Endothelial cell of umbilical vein (primary cell): ENCODE results near the gene OCEL1. TPM values are rescaled to one million over a fixed set of nuclear protein-coding genes. Genes with fewer than 3 reads are reported as not detected.

Source experiments
- BruUV-seq: library from RNA; stranded (reverse); fragments of 400-500 nt; replicated peaks from 2 replicates; lab custom pipeline; 2021; lab: Mats Ljungman, UMichigan
- CTCF ChIA-PET: fragments of 300-600, 350-600 bp; sonication (Branson Sonifier 250); formaldehyde crosslinking; loops from one replicate; lab custom pipeline; 2021; ENCODE audit warnings: antibody characterized with exemption, inconsistent platforms; lab: Charles Lee
- POLR2A ChIA-PET: fragments of 300-600, 350-600 bp; sonication (Branson Sonifier 250); formaldehyde crosslinking; loops from one replicate; lab custom pipeline; 2021; ENCODE audit warnings: antibody characterized with exemption, inconsistent platforms; lab: Charles Lee
- DNase-seq: peaks from one replicate; pipeline ENCODE4 v3.0.0-alpha.2; 2011; ENCODE audit warnings: low read depth, low spot score
- FAIRE-seq: peaks from 2 replicates; lab custom pipeline; 2011; peaks lifted over from hg19 to GRCh38; lab: Jason Lieb, UNC
- H2AFZ ChIP-seq: 2 replicates; pipeline ENCODE4 v1.6.0; 2012; ENCODE audit warnings: low read depth, low read length, control low read depth, inconsistent platforms
- H3K27ac ChIP-seq: 2 replicates; pipeline ENCODE4 v1.5.1; 2011; ENCODE audit warnings: low read depth, mild to moderate bottlenecking, control low read depth, low read length, moderate library complexity; ENCODE audit not compliant: insufficient read depth
- H3K27me3 ChIP-seq, 2 experiments: 2 replicates each; pipeline versions ENCODE4 v1.6.0 to v1.6.1; 2011; ENCODE audit warnings: low read length in 2 of 2, mixed read lengths in 1 of 2; ENCODE audit not compliant: control insufficient read depth in 2 of 2, insufficient read depth in 2 of 2
- H3K36me3 ChIP-seq, 2 experiments: 2 replicates in 1 of 2; 3 replicates in 1 of 2; pipeline ENCODE4 v1.5.1; 2011; ENCODE audit warnings: low read length in 2 of 2, mild to moderate bottlenecking in 1 of 2, moderate library complexity in 1 of 2; ENCODE audit not compliant: control insufficient read depth in 2 of 2, insufficient read depth in 2 of 2; ENCODE audit errors: extremely low read depth in 1 of 2
- H3K4me1 ChIP-seq: 3 replicates; pipeline ENCODE4 v1.5.1; 2011; ENCODE audit warnings: mild to moderate bottlenecking, low read length; ENCODE audit not compliant: control insufficient read depth, insufficient read depth; ENCODE audit errors: extremely low read depth
- H3K4me2 ChIP-seq: 2 replicates; pipeline ENCODE4 v1.6.1; 2011; ENCODE audit warnings: low read length, control low read depth, mixed read lengths; ENCODE audit not compliant: insufficient read depth
- H3K4me3 ChIP-seq, 3 experiments: fragments of 200-600 bp in 1 of 3; sonication (generic), shearing (Covaris generic) in 1 of 3; replicated peaks in 1 of 3; 2 replicates each; pipeline ENCODE4 v1.5.1; 2011 to 2016; ENCODE audit warnings: control low read depth in 3 of 3, low read length in 3 of 3, mild to moderate bottlenecking in 2 of 3, inconsistent platforms in 1 of 3, low read depth in 1 of 3, moderate library complexity in 1 of 3; ENCODE audit not compliant: insufficient read depth in 1 of 3
- H3K79me2 ChIP-seq: 2 replicates; pipeline ENCODE4 v1.6.0; 2012; ENCODE audit warnings: low read length, inconsistent platforms; ENCODE audit not compliant: control insufficient read depth, insufficient read depth
- H3K9ac ChIP-seq: replicated peaks from 2 replicates; pipeline ENCODE3; 2011; ENCODE audit warnings: low read length, control low read depth; ENCODE audit not compliant: insufficient read depth; ENCODE audit errors: extremely low read depth
- H3K9me1 ChIP-seq: replicated peaks from 3 replicates; pipeline ENCODE4 v1.6.0; 2011; ENCODE audit warnings: mild to moderate bottlenecking, low read length; ENCODE audit not compliant: control insufficient read depth, insufficient read depth; ENCODE audit errors: extremely low read depth
- H3K9me3 ChIP-seq: replicated peaks from 2 replicates; pipeline ENCODE4 v1.5.1; 2012; ENCODE audit warnings: low read length, inconsistent platforms; ENCODE audit not compliant: control insufficient read depth, insufficient read depth
- H4K20me1 ChIP-seq: replicated peaks from 2 replicates; pipeline ENCODE3; 2011; ENCODE audit warnings: mild to moderate bottlenecking, low read length; ENCODE audit not compliant: control insufficient read depth, insufficient read depth; ENCODE audit errors: extremely low read depth
- EZH2 ChIP-seq: IDR thresholded peaks from 2 replicates; pipeline ENCODE4 v1.6.1; 2012; ENCODE audit warnings: borderline replicate concordance, low read depth, mild to moderate bottlenecking, moderate library complexity, low read length, inconsistent platforms; ENCODE audit not compliant: severe bottlenecking
- FOS ChIP-seq: IDR thresholded peaks from 2 replicates; pipeline ENCODE4 v1.6.1; 2011; ENCODE audit warnings: mild to moderate bottlenecking, low read length, moderate library complexity, borderline replicate concordance; ENCODE audit not compliant: insufficient read depth
- GATA2 ChIP-seq: IDR thresholded peaks from 2 replicates; pipeline ENCODE4 v1.7.0; 2011; ENCODE audit warnings: low read depth, mild to moderate bottlenecking, moderate library complexity, mixed read lengths, low read length; ENCODE audit not compliant: insufficient read length, insufficient read depth
- JUN ChIP-seq: IDR thresholded peaks from 2 replicates; pipeline ENCODE4 v1.6.1; 2011; ENCODE audit warnings: borderline replicate concordance, low read depth; ENCODE audit not compliant: insufficient read length, insufficient read depth
- MAX ChIP-seq: IDR thresholded peaks from 2 replicates; pipeline ENCODE4 v1.6.1; 2011; ENCODE audit not compliant: insufficient read depth, insufficient read length
- MYC ChIP-seq: IDR thresholded peaks from one replicate; pipeline ENCODE4 v1.6.1; 2011; ENCODE audit warnings: mild to moderate bottlenecking, low read depth, low read length
- POLR2A ChIP-seq: IDR thresholded peaks from 2 replicates; pipeline ENCODE4 v1.6.1; 2012; ENCODE audit warnings: low read depth, mild to moderate bottlenecking, control low read depth, low read length
- POLR2AphosphoS5 ChIP-seq: IDR thresholded peaks from 2 replicates; pipeline ENCODE4 v1.6.1; 2012; ENCODE audit warnings: low read depth, mild to moderate bottlenecking, control low read depth, low read length, moderate library complexity; ENCODE audit not compliant: insufficient read depth
- dilution Hi-C: fragments of 300-500 bp; cut with MboI; formaldehyde crosslinking; loops from one replicate; pipeline ENCODE4 v1.15.0; 2019; ENCODE audit warnings: low sequenced_read_pairs; ENCODE audit not compliant: extremely low pct_ligation_motif_present
- intact Hi-C: fragments of 100-400 bp; cut with micrococcal nuclease; formaldehyde crosslinking; loops from one replicate; pipeline ENCODE4 v1.10.0; 2022
- polyA plus RNA-seq, 4 experiments: library from polyadenylated mRNA; depleted of rRNA in 3 of 4; stranded (reverse) in 3 of 4; unstranded in 1 of 4; fragments of >200 nt; gene quantifications; 2 replicates each; pipeline versions ENCODE4 v1.2.1 to v1.2.3, GENCODE V29; 2011 to 2012; ENCODE audit warnings: missing spikeins in 1 of 4
- total RNA-seq: library from RNA; stranded (reverse); gene quantifications from 2 replicates; pipeline ENCODE4 v1.2.3, GENCODE V29; 2021
- TF ChIP-seq, protein P1 (sequence below), 2 donors: IDR thresholded peaks; 1 replicate in 1 of 2; 2 replicates in 1 of 2; pipeline ENCODE4 v1.5.1; 2011; ENCODE audit warnings: low read length in 2 of 2, mild to moderate bottlenecking in 2 of 2, moderate library complexity in 2 of 2, control low read depth in 1 of 2, inconsistent platforms in 1 of 2, low read depth in 1 of 2; ENCODE audit not compliant: insufficient read depth in 1 of 2; ENCODE audit errors: extremely low read depth in 1 of 2

Gene OCEL1
- total and polyA plus RNA-seq, 2 donors (not counting 3 experiments of a cell fraction or from before 2014, with no cell fraction given): 7.4 to 13.0 TPM

- no peak overlapping the region for H3K4me2 ChIP-seq
- H2AFZ ChIP-seq: no peak overlapping the region
- no peak overlapping the region for H3K4me3 ChIP-seq
- DNase-seq (no peak), FAIRE-seq (no peak)
- no peaks in the 10 kb centered on the region for H3K9me1 ChIP-seq
- dilution Hi-C loops (no loop called here), intact Hi-C loops (no loop called here)
- ChIA-PET POLR2A (no interaction called here), CTCF (no interaction called here)
- H3K27me3 ChIP-seq: no peaks in the 10 kb centered on the region
- no peaks in the 10 kb centered on the region for H3K9me3 ChIP-seq
- TF ChIP-seq MAX: no peak
- TF ChIP-seq JUN: no peak
- TF ChIP-seq FOS: no peak
- TF ChIP-seq GATA2: no peak
- no peak for TF ChIP-seq POLR2AphosphoS5
- no peak for TF ChIP-seq MYC
- no peak for TF ChIP-seq EZH2
- TF ChIP-seq, protein P1, sequence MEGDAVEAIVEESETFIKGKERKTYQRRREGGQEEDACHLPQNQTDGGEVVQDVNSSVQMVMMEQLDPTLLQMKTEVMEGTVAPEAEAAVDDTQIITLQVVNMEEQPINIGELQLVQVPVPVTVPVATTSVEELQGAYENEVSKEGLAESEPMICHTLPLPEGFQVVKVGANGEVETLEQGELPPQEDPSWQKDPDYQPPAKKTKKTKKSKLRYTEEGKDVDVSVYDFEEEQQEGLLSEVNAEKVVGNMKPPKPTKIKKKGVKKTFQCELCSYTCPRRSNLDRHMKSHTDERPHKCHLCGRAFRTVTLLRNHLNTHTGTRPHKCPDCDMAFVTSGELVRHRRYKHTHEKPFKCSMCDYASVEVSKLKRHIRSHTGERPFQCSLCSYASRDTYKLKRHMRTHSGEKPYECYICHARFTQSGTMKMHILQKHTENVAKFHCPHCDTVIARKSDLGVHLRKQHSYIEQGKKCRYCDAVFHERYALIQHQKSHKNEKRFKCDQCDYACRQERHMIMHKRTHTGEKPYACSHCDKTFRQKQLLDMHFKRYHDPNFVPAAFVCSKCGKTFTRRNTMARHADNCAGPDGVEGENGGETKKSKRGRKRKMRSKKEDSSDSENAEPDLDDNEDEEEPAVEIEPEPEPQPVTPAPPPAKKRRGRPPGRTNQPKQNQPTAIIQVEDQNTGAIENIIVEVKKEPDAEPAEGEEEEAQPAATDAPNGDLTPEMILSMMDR (IDR thresholded peaks at IDR 0.05; ENCODE audit: extremely low read depth in 1 of 2, insufficient read depth in 1 of 2, low read depth in 1 of 2, low read length in 2 of 2): no peak
- no peak for TF ChIP-seq POLR2A
- H3K9ac ChIP-seq: no peak overlapping the region
- no peak overlapping the region for H3K27ac ChIP-seq
- no peaks in the 10 kb centered on the region for H4K20me1 ChIP-seq
- BruUV-seq: no TSS peak
- no peaks in the 10 kb centered on the region for H3K79me2 ChIP-seq
- peaks cover 12 to 43% of the 10 kb centered on the region in 2 experiments for H3K36me3 ChIP-seq
- H3K4me1 ChIP-seq: no peaks in the 10 kb centered on the region
Observed at GRCh38 chr19:17183271-17183761, 42.7 kb upstream of the OCEL1 start.
